K562 (cell line): Measurements from ENCODE around the gene RACK1. TPM values are rescaled to one million over a fixed set of nuclear protein-coding genes. Genes with fewer than 3 reads are reported as not detected.

ENCODE experiments used
- ATAC-seq: fragments of 200-7000 bp; cut with Tn5 transposase; 3 replicates; pipeline ENCODE4 v1.9.1; 2020; ENCODE audit warnings: moderate library complexity
- BruUV-seq: library from RNA; stranded (reverse); fragments of 400-500 nt; replicated peaks from 2 replicates; lab custom pipeline; 2021; lab: Mats Ljungman, UMichigan
- CTCF ChIA-PET: fragments of 300-600 bp; formaldehyde crosslinking; extraction: SDS; loops from one replicate; lab custom pipeline; 2021; ENCODE audit warnings: low intra/inter-chr PET ratio; lab: Yijun Ruan, JAX
- POLR2A ChIA-PET: fragments of 300-600, 350-650 bp; sonication (Branson Sonifier 250); formaldehyde crosslinking; extraction: SDS; loops from one replicate; lab custom pipeline; 2021; ENCODE audit warnings: antibody characterized with exemption, inconsistent platforms; lab: Yijun Ruan, JAX
- DNase-seq, 4 experiments: peaks; one replicate each; pipeline versions ENCODE4 v3.0.0 to v3.0.0-alpha.2; 2011 to 2018; ENCODE audit warnings: low spot score in 3 of 4, mixed read lengths in 3 of 4; ENCODE audit errors: extremely low read depth in 1 of 4
- FAIRE-seq: peaks from 2 replicates; lab custom pipeline; 2011; peaks lifted over from hg19 to GRCh38; lab: Jason Lieb, UNC
- H2AFZ ChIP-seq: 2 replicates; pipeline ENCODE4 v1.6.0; 2011; ENCODE audit warnings: low read depth, low read length, control low read depth, inconsistent platforms
- H3K27ac ChIP-seq: fragments of 200-600 bp; 3 replicates; pipeline ENCODE4 v1.8.0; 2011; ENCODE audit warnings: low read depth, mild to moderate bottlenecking, control low read depth, inconsistent platforms, low read length, moderate library complexity, mixed read lengths; ENCODE audit errors: extremely low read depth
- H3K27me3 ChIP-seq, 2 experiments: fragments of 300-600 bp in 1 of 2; 2 replicates in 1 of 2; 3 replicates in 1 of 2; pipeline versions ENCODE4 v1.6.0 to v1.8.0; 2011; ENCODE audit warnings: inconsistent platforms in 2 of 2, low read length in 2 of 2, mild to moderate bottlenecking in 1 of 2, mixed read lengths in 1 of 2, moderate library complexity in 1 of 2; ENCODE audit not compliant: control insufficient read depth in 2 of 2, insufficient read depth in 2 of 2
- H3K36me3 ChIP-seq: fragments of 300-600 bp; 3 replicates; pipeline ENCODE4 v1.8.0; 2011; ENCODE audit warnings: mild to moderate bottlenecking, low read length, inconsistent platforms; ENCODE audit not compliant: control insufficient read depth, insufficient read depth
- H3K4me1 ChIP-seq, 2 experiments: fragments of 200-600 bp in 1 of 2; replicated peaks in 1 of 2; 2 replicates in 1 of 2; 3 replicates in 1 of 2; pipeline versions ENCODE4 v1.5.1 to v1.8.0; 2011; ENCODE audit warnings: inconsistent platforms in 2 of 2, low read length in 2 of 2, mild to moderate bottlenecking in 1 of 2, mixed read lengths in 1 of 2, moderate library complexity in 1 of 2; ENCODE audit not compliant: control insufficient read depth in 2 of 2, insufficient read depth in 2 of 2
- H3K4me2 ChIP-seq: 2 replicates; pipeline ENCODE4 v1.6.1; 2011; ENCODE audit warnings: low read length, control low read depth, inconsistent platforms, mixed read lengths; ENCODE audit not compliant: insufficient read depth
- H3K4me3 ChIP-seq: fragments of 200-600 bp; sonication (generic), shearing (Covaris generic); 2 replicates; pipeline ENCODE4 v1.5.1; 2016; ENCODE audit warnings: control low read depth, inconsistent platforms
- H3K79me2 ChIP-seq: fragments of 200-600 bp; 3 replicates; pipeline ENCODE4 v1.8.0; 2011; ENCODE audit warnings: low read length, inconsistent platforms; ENCODE audit not compliant: control insufficient read depth, insufficient read depth
- H3K9ac ChIP-seq, 2 experiments: 2 replicates each; pipeline versions ENCODE4 v1.6.0 to v1.6.1; 2011; ENCODE audit warnings: low read depth in 2 of 2, low read length in 2 of 2, control low read depth in 1 of 2, inconsistent platforms in 1 of 2, mild to moderate bottlenecking in 1 of 2, mixed read lengths in 1 of 2; ENCODE audit not compliant: insufficient read depth in 1 of 2
- H3K9me1 ChIP-seq: one replicate; pipeline ENCODE4 v1.6.0; 2011; ENCODE audit warnings: inconsistent platforms, mild to moderate bottlenecking, low read length, moderate library complexity; ENCODE audit not compliant: control insufficient read depth, insufficient read depth
- H3K9me3 ChIP-seq: replicated peaks from 2 replicates; pipeline ENCODE4 v1.5.1; 2011; ENCODE audit warnings: low read depth, low read length, inconsistent platforms; ENCODE audit not compliant: control insufficient read depth, insufficient read depth
- H4K20me1 ChIP-seq: replicated peaks from 2 replicates; pipeline ENCODE4 v1.6.1; 2011; ENCODE audit warnings: low read length, inconsistent platforms, mixed read lengths; ENCODE audit not compliant: control insufficient read depth, insufficient read depth
- CTCF ChIP-seq, 3 experiments: IDR thresholded peaks in 2 of 3; conservative IDR thresholded peaks in 1 of 3; 2 replicates each; pipeline ENCODE4 v1.5.1; 2011 to 2012; ENCODE audit warnings: low read length in 3 of 3, mild to moderate bottlenecking in 3 of 3, control low read depth in 2 of 3, improper control_type of control experiment in 1 of 3, inconsistent platforms in 1 of 3, low read depth in 1 of 3, mixed read lengths in 1 of 3, moderate library complexity in 1 of 3; ENCODE audit not compliant: insufficient read depth in 2 of 3
- EGR1 ChIP-seq: fragments of 450-650 bp; conservative IDR thresholded peaks from 2 replicates; pipeline ENCODE4 v1.6.1; 2017; ENCODE audit warnings: mild to moderate bottlenecking
- ELF2 ChIP-seq: fragments of 250-450 bp; sonication (Bioruptor Pico); IDR thresholded peaks from 2 replicates; pipeline ENCODE4 v1.5.0; 2021; ENCODE audit warnings: mild to moderate bottlenecking
- FOS ChIP-seq: IDR thresholded peaks from 3 replicates; pipeline ENCODE4 v1.6.1; 2011; ENCODE audit not compliant: insufficient read length; ENCODE audit errors: extremely low read depth
- FOXK2 ChIP-seq, 2 experiments: fragments of 450-650 bp; IDR thresholded peaks in 1 of 2; conservative IDR thresholded peaks in 1 of 2; 2 replicates each; pipeline ENCODE4 v1.6.1; 2016; ENCODE audit warnings: low read depth in 2 of 2, mild to moderate bottlenecking in 1 of 2
- HEY1 ChIP-seq: fragments of 250-450 bp; sonication (Bioruptor Pico); IDR thresholded peaks from 2 replicates; pipeline ENCODE4 v1.5.0; 2020; ENCODE audit warnings: mild to moderate bottlenecking, moderate library complexity, borderline replicate concordance
- MEF2D ChIP-seq: conservative IDR thresholded peaks from 2 replicates; pipeline ENCODE4 v1.6.1; 2016; ENCODE audit warnings: low read depth, missing genetic modification characterization, missing compliant biosample characterization
- NR2F6 ChIP-seq: fragments of 450-650 bp; formaldehyde crosslinking; IDR thresholded peaks from 2 replicates; pipeline ENCODE4 v1.4.0; 2020; ENCODE audit warnings: mild to moderate bottlenecking
- POLR2A ChIP-seq: fragments of 450-650 bp; conservative IDR thresholded peaks from 2 replicates; pipeline ENCODE4 v1.6.1; 2016
- RBBP5 ChIP-seq: fragments of 200-600 bp; sonication (generic); IDR thresholded peaks from 2 replicates; pipeline ENCODE4 v1.6.1; 2012; ENCODE audit warnings: borderline replicate concordance, mild to moderate bottlenecking, low read length, control low read depth, inconsistent platforms; ENCODE audit not compliant: insufficient read depth, poor library complexity, severe bottlenecking
- RBFOX2 ChIP-seq: fragments of 200-400 bp; formaldehyde crosslinking; IDR thresholded peaks from 2 replicates; pipeline ENCODE4 v1.6.1; 2017; ENCODE audit warnings: low read depth, mild to moderate bottlenecking, low read length, moderate library complexity
- RFX1 ChIP-seq: fragments of 450-650 bp; IDR thresholded peaks from 2 replicates; pipeline ENCODE4 v1.6.1; 2016; ENCODE audit warnings: mild to moderate bottlenecking, moderate library complexity
- SP1 ChIP-seq: sonication (generic); formaldehyde crosslinking; IDR thresholded peaks from 2 replicates; pipeline ENCODE4 v1.8.1; 2022; ENCODE audit warnings: mild to moderate bottlenecking, missing genetic modification reagents
- ZFPM2 ChIP-seq: fragments of 250-450 bp; sonication (Bioruptor Pico); IDR thresholded peaks from 2 replicates; pipeline ENCODE4 v1.5.1; 2022; ENCODE audit warnings: mild to moderate bottlenecking
- WGBS: fragments of 100-300 bp; shearing (Covaris generic); methylation state at CpG from one replicate; pipeline ENCODE4 v1.1.6; 2016; ENCODE audit warnings: low coverage, mixed read lengths; ENCODE audit not compliant: insufficient coverage; ENCODE audit errors: missing lambda C conversion rate; 5-methylcytosine and 5-hydroxymethylcytosine counted together
- in situ Hi-C: fragments of 300-500 bp; cut with MboI; formaldehyde crosslinking; loops from 4 replicates; pipeline ENCODE4 v1.15.0; 2018; ENCODE audit warnings: inconsistent platforms, mixed read lengths
- intact Hi-C: fragments of 100-400 bp; cut with micrococcal nuclease; formaldehyde crosslinking; loops from 2 replicates; pipeline ENCODE4 v1.14.2; 2022
- polyA plus RNA-seq, 8 experiments: library from polyadenylated mRNA; depleted of rRNA in 4 of 8; stranded (reverse) in 5 of 8; unstranded in 3 of 8; fragments of >200 nt; fragmentation: Nextera tagmentation in 2 of 8; fragmentation: Illumina TruSeq in 1 of 8; extraction: Ambion mirVana in 2 of 8; extraction: Trizol in 1 of 8; gene quantifications; 2 replicates each; pipeline versions ENCODE4 v1.2.1 to v1.2.3, GENCODE V29; 2011 to 2014; ENCODE audit warnings: inconsistent platforms in 1 of 8, missing spikeins in 1 of 8
- total RNA-seq, 7 experiments: library from RNA; depleted of rRNA in 6 of 7; stranded (reverse); fragments of >200 nt in 6 of 7; fragmentation: Illumina TruSeq in 2 of 7; extraction: Trizol in 2 of 7; gene quantifications; 2 replicates each; pipeline versions ENCODE4 v1.2.1 to v1.2.3, GENCODE V29; 2011 to 2021; ENCODE audit warnings: low replicate concordance in 1 of 7
- TF ChIP-seq, protein P1 (sequence below): fragments of 250-450 bp; sonication (Bioruptor Pico); IDR thresholded peaks from 2 replicates; pipeline ENCODE4 v1.8.0; 2022; ENCODE audit warnings: moderate library complexity, mild to moderate bottlenecking, inconsistent platforms
- TF ChIP-seq, protein P2 (sequence below): fragments of 450-650 bp; IDR thresholded peaks from 2 replicates; pipeline ENCODE4 v1.6.1; 2016; ENCODE audit warnings: borderline replicate concordance

The RACK1 gene
- total and polyA plus RNA-seq, 9 of the 15 experiments (the other 6 are each of a cell fraction or from before 2014, with no cell fraction given): 2,303 to 5,311 (median 3,833) TPM

- 5% methylated on average over 14 of the region's 18 CpGs for WGBS
- ATAC-seq (peak; percentile 23), FAIRE-seq (no peak), DNase-seq (peak in 2 of 4 experiments; percentile 37 to 41)
- Histone ChIP-seq H3K9me3 (no peaks in the 10 kb centered on the region), H3K36me3 (peaks cover 37% of the 10 kb centered on the region; the same call in 1 of the 3 replicates), H3K4me3 (peak overlapping the region; percentile 86), H3K79me2 (peaks cover 68% of the 10 kb centered on the region), H3K4me2 (peak overlapping the region; percentile 97), H3K27me3 (no peaks in the 10 kb centered on the region), H3K27ac (peak overlapping the region; percentile 98; the same call in 2 of the 3 replicates), H3K4me1 (peaks cover 0 to 24% of the 10 kb centered on the region in 2 experiments; a peak in 3 of 5 replicates), H4K20me1 (peaks cover 5% of the 10 kb centered on the region; the same call in 1 of the 2 replicates), H2AFZ (no peak overlapping the region), H3K9ac (peak overlapping the region; percentile 89 to 99; a peak in 3 of 4 replicates), H3K9me1 (no peaks in the 10 kb centered on the region)
- ChIA-PET CTCF (no interaction called here), POLR2A (interaction anchor here (0.5 to 1.7 kb wide), 9 partner anchors 11 to 769 kb away, joined by 3 to 10 read pairs (median 3); partner anchors contain the start of gene RACK1)
- no TSS peak for BruUV-seq
- in situ Hi-C loops (no loop called here), intact Hi-C loops (no loop called here)
- TF ChIP-seq ELF2 (no peak), EGR1 (0 out of 2 replicates have a peak, but pooled peaks have one; percentile 24), FOXK2 (conservative IDR thresholded peaks at IDR 0.05 in 1 of 2, IDR thresholded peaks at IDR 0.05 in 1 of 2; ENCODE audit: low read depth in 2 of 2) (no peak), NR2F6 (CRISPR knock-in tag) (no peak), SP1 (CRISPR knock-in tag) (no peak), RBFOX2 (peak; percentile 17), CTCF (IDR thresholded peaks at IDR 0.05 in 2 of 3, conservative IDR thresholded peaks at IDR 0.05 in 1 of 3; ENCODE audit: insufficient read depth in 2 of 3, low read depth in 1 of 3, low read length in 3 of 3) (0 out of 6 replicates have a peak, but pooled peaks of 1 of the 3 experiments have one; percentile 19), RFX1 (no peak), POLR2A (no peak), RBBP5 (no peak), HEY1 (CRISPR knock-in tag) (no peak), FOS (no peak), MEF2D (tag) (no peak), ZFPM2 (CRISPR knock-in tag) (no peak)
- TF ChIP-seq, protein P1, sequence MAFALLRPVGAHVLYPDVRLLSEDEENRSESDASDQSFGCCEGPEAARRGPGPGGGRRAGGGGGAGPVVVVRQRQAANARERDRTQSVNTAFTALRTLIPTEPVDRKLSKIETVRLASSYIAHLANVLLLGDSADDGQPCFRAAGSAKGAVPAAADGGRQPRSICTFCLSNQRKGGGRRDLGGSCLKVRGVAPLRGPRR: no peak
- TF ChIP-seq, protein P2, sequence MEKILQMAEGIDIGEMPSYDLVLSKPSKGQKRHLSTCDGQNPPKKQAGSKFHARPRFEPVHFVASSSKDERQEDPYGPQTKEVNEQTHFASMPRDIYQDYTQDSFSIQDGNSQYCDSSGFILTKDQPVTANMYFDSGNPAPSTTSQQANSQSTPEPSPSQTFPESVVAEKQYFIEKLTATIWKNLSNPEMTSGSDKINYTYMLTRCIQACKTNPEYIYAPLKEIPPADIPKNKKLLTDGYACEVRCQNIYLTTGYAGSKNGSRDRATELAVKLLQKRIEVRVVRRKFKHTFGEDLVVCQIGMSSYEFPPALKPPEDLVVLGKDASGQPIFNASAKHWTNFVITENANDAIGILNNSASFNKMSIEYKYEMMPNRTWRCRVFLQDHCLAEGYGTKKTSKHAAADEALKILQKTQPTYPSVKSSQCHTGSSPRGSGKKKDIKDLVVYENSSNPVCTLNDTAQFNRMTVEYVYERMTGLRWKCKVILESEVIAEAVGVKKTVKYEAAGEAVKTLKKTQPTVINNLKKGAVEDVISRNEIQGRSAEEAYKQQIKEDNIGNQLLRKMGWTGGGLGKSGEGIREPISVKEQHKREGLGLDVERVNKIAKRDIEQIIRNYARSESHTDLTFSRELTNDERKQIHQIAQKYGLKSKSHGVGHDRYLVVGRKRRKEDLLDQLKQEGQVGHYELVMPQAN: 0 out of 2 replicates have a peak, but pooled peaks have one; percentile 29
Observed at GRCh38 chr5:181281984-181282316, 38.2 kb upstream of the RACK1 start.
